Measurements from ENCODE around the gene ARID1B. TPM values are rescaled to one million over a fixed set of nuclear protein-coding genes. Genes with fewer than 3 reads are reported as not detected.

Gene ARID1B
- total and polyA plus RNA-seq, 10 donors = 17.7 to 223 (median 141) TPM

- DNase-seq = no peak
- Histone ChIP-seq H3K4me1 (peaks cover 9 to 98% (median 53%) of the 10 kb centered on the region in 6 donors), H3K36me3 (peaks cover 0 to under 1% (median 0%) of the 10 kb centered on the region in 6 donors), H3K27ac (no peak overlapping the region), H3K9me3 (no peaks in the 10 kb centered on the region), H3K27me3 (replicated peaks in 1 of 7) (no peaks in the 10 kb centered on the region), H3K4me3 (no peak overlapping the region)
- intact Hi-C loops (cut with DNase I; ENCODE audit: low total_unique reads) = no loop called here
- WGBS, 5 donors = 85 to 93% (median 86%) methylated on average over 3 of the region's 3 CpGs
- TF ChIP-seq POLR2A (IDR thresholded peaks at IDR 0.05) (no peak), POLR2AphosphoS5 (IDR thresholded peaks at IDR 0.05) (no peak), CTCF (IDR thresholded peaks at IDR 0.05 in 8 of 11, conservative IDR thresholded peaks at IDR 0.05 in 3 of 11) (no peak)
These were observed 91.2 kb downstream of the ARID1B start for GRCh38 chr6:156868385-156868784.

GRCh38 chr6:156869980-156870398 lies 92.8 kb downstream of the ARID1B start:
- TF ChIP-seq POLR2AphosphoS5 (IDR thresholded peaks at IDR 0.05) (no peak), CTCF (IDR thresholded peaks at IDR 0.05 in 8 of 11, conservative IDR thresholded peaks at IDR 0.05 in 3 of 11) (no peak), POLR2A (IDR thresholded peaks at IDR 0.05) (no peak)
- 84 to 93% (median 91%) methylated on average over 12 to 13 of the region's 13 CpGs for whole genome bisulfite sequencing, 5 donors
- Histone ChIP-seq H3K9me3 (no peaks in the 10 kb centered on the region), H3K4me3 (no peak overlapping the region), H3K27ac (no peak overlapping the region), H3K36me3 (peaks cover 0 to 12% (median 0%) of the 10 kb centered on the region in 6 donors), H3K27me3 (replicated peaks in 1 of 7) (no peaks in the 10 kb centered on the region), H3K4me1 (peaks cover 9 to 96% (median 47%) of the 10 kb centered on the region in 6 donors)
- intact Hi-C loops (cut with DNase I; ENCODE audit: low total_unique reads) = no loop called here
- no peak for DNase-seq

- TF ChIP-seq CTCF (IDR thresholded peaks at IDR 0.05 in 8 of 11, conservative IDR thresholded peaks at IDR 0.05 in 3 of 11) (no peak), POLR2A (IDR thresholded peaks at IDR 0.05) (no peak), POLR2AphosphoS5 (IDR thresholded peaks at IDR 0.05) (no peak)
- H3K9me3 ChIP-seq = no peaks in the 10 kb centered on the region
- H3K4me3 ChIP-seq = no peak overlapping the region
- WGBS, 5 donors = 54 to 70% (median 60%) methylated on average over 5 of the region's 5 CpGs
- H3K27me3 ChIP-seq (replicated peaks in 1 of 7) = no peaks in the 10 kb centered on the region
- H3K36me3 ChIP-seq = peaks cover 0 to 12% (median 0%) of the 10 kb centered on the region in 6 donors
- intact Hi-C loops (cut with DNase I; ENCODE audit: low total_unique reads) = no loop called here
- peak overlapping the region in 2 of 8 donors; percentile 3 to 7 for H3K27ac ChIP-seq
- peaks cover 9 to 96% (median 45%) of the 10 kb centered on the region in 6 donors for H3K4me1 ChIP-seq
- DNase-seq = no peak
These were observed 93.9 kb downstream of the ARID1B start for GRCh38 chr6:156870924-156871539.

- no peaks in the 10 kb centered on the region for H3K27me3 ChIP-seq (replicated peaks in 1 of 7)
- no peak for DNase-seq
- H3K4me3 ChIP-seq = no peak overlapping the region
- no peaks in the 10 kb centered on the region for H3K9me3 ChIP-seq
- 95 to 98% (median 96%) methylated on average over 8 of the region's 8 CpGs for WGBS, 5 donors
- peaks cover 0 to 12% (median 0%) of the 10 kb centered on the region in 6 donors for H3K36me3 ChIP-seq
- H3K4me1 ChIP-seq = peaks cover 3 to 95% (median 33%) of the 10 kb centered on the region in 6 donors
- intact Hi-C loops (cut with DNase I; ENCODE audit: low total_unique reads) = no loop called here
- TF ChIP-seq CTCF (IDR thresholded peaks at IDR 0.05 in 8 of 11, conservative IDR thresholded peaks at IDR 0.05 in 3 of 11) (no peak), POLR2A (IDR thresholded peaks at IDR 0.05) (no peak), POLR2AphosphoS5 (IDR thresholded peaks at IDR 0.05) (no peak)
- H3K27ac ChIP-seq = no peak overlapping the region
These were observed 95.7 kb downstream of the ARID1B start for GRCh38 chr6:156872903-156873302.
